Measurements from ENCODE around the gene LIMA1.

The LIMA1 gene

GRCh38 chr12:50240096-50240791, 43.1 kb downstream of the LIMA1 start:
- Histone ChIP-seq H3K9me3 (ENCODE audit: control insufficient read depth, low read length) (no peaks in the 10 kb centered on the region), H3K27ac (ENCODE audit: insufficient read depth, low read length, poor library complexity, severe bottlenecking) (no peak overlapping the region), H3K4me1 (ENCODE audit: control insufficient read depth, insufficient read depth, low read length, poor library complexity, severe bottlenecking) (no peaks in the 10 kb centered on the region), H3K27me3 (replicated peaks; ENCODE audit: control insufficient read depth, insufficient read depth, low read length, poor library complexity, severe bottlenecking) (no peaks in the 10 kb centered on the region), H3K4me3 (ENCODE audit: insufficient read depth, low read depth, low read length, poor library complexity, severe bottlenecking) (no peak overlapping the region), H3K36me3 (ENCODE audit: control insufficient read depth, insufficient read depth, low read length) (no peaks in the 10 kb centered on the region)
- no peak for DNase-seq

DNA sequence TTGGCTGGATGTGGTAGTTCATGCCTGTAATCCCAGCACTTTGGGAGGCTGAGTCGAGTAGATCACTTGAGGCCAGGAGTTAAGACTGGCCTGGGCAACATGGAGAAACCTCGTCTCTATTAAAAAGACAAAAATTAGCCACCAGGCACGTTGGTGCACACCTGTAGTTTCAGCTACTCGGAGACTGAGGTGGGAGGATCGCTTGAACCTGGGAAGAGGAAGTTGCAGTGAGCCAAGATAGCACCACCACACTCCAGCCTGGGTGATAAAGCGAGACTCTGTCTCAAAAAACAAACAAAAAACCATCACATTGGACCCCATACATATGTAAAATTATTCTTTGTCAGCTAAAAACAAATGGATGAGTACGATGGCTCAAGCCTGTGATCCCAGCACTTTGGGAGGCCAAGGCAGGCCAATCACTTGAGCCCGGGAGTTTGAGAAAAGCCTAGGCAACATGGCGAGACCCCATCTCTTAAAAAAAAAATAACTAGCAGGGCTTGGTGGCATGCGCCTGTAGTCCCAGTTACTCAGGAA, 43.9 kb downstream of the LIMA1 start:
- no peak for DNase-seq
- no peak overlapping the region for H3K27ac ChIP-seq (ENCODE audit: insufficient read depth, low read length, poor library complexity, severe bottlenecking)
- no peaks in the 10 kb centered on the region for H3K9me3 ChIP-seq (ENCODE audit: control insufficient read depth, low read length)
- no peaks in the 10 kb centered on the region for H3K4me1 ChIP-seq (ENCODE audit: control insufficient read depth, insufficient read depth, low read length, poor library complexity, severe bottlenecking)
- no peaks in the 10 kb centered on the region for H3K36me3 ChIP-seq (ENCODE audit: control insufficient read depth, insufficient read depth, low read length)
- H3K4me3 ChIP-seq (ENCODE audit: insufficient read depth, low read depth, low read length, poor library complexity, severe bottlenecking) = no peak overlapping the region
- H3K27me3 ChIP-seq (replicated peaks; ENCODE audit: control insufficient read depth, insufficient read depth, low read length, poor library complexity, severe bottlenecking) = no peaks in the 10 kb centered on the region

DNA sequence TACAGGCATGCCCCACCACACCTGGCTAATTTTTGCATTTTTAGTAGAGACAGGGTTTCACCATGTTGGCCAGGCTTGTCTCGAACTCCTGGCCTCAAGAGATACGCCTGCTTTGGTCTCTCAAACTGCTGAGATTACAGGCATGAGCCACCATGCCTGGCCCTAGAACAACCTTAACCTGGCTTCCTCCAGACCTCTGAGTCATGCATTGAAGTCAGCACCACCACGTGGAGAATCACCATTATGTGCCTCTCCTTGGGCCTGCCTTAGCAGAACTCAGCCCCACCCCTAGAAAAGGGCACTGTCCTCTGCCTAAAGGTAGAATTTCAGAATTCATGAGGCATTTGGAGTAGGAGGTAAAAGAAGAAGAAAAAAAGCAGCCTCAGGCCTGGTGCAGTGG, 49.0 kb downstream of the LIMA1 start:
- H3K4me3 ChIP-seq (ENCODE audit: insufficient read depth, low read depth, low read length, poor library complexity, severe bottlenecking) = no peak overlapping the region
- H3K27ac ChIP-seq (ENCODE audit: insufficient read depth, low read length, poor library complexity, severe bottlenecking) = no peak overlapping the region
- H3K4me1 ChIP-seq (ENCODE audit: control insufficient read depth, insufficient read depth, low read length, poor library complexity, severe bottlenecking) = no peaks in the 10 kb centered on the region
- no peaks in the 10 kb centered on the region for H3K9me3 ChIP-seq (ENCODE audit: control insufficient read depth, low read length)
- H3K27me3 ChIP-seq (replicated peaks; ENCODE audit: control insufficient read depth, insufficient read depth, low read length, poor library complexity, severe bottlenecking) = no peaks in the 10 kb centered on the region
- no peaks in the 10 kb centered on the region for H3K36me3 ChIP-seq (ENCODE audit: control insufficient read depth, insufficient read depth, low read length)
- no peak for DNase-seq

- Histone ChIP-seq H3K36me3 (ENCODE audit: control insufficient read depth, insufficient read depth, low read length) (no peaks in the 10 kb centered on the region), H3K27me3 (replicated peaks; ENCODE audit: control insufficient read depth, insufficient read depth, low read length, poor library complexity, severe bottlenecking) (no peaks in the 10 kb centered on the region), H3K4me3 (ENCODE audit: insufficient read depth, low read depth, low read length, poor library complexity, severe bottlenecking) (no peak overlapping the region), H3K4me1 (ENCODE audit: control insufficient read depth, insufficient read depth, low read length, poor library complexity, severe bottlenecking) (no peaks in the 10 kb centered on the region), H3K9me3 (ENCODE audit: control insufficient read depth, low read length) (no peaks in the 10 kb centered on the region), H3K27ac (ENCODE audit: insufficient read depth, low read length, poor library complexity, severe bottlenecking) (no peak overlapping the region)
- no peak for DNase-seq
Observed at GRCh38 chr12:50232771-50233209, 50.5 kb downstream of the LIMA1 start.

DNA sequence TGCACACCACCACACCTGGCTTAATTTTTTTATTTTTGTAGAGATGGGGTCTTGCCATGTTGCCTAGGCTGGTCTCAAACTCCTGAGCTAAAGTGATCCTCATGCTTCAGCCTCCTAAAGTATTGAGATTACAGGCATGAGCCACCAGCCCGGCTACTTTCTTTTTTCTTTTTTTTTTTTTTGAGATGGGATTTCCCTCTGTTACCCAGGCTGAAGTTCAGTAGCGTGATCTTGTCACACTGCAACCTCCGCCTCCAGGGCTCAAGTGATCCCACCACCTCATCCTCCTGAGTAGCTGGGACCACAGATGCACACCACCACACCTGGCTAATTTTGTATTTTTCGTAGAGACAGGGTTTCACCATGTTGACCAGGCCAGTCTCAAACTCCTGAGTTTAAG, 51.1 kb downstream of the LIMA1 start:
- H3K4me3 ChIP-seq (ENCODE audit: insufficient read depth, low read depth, low read length, poor library complexity, severe bottlenecking) = no peak overlapping the region
- no peaks in the 10 kb centered on the region for H3K9me3 ChIP-seq (ENCODE audit: control insufficient read depth, low read length)
- no peak overlapping the region for H3K27ac ChIP-seq (ENCODE audit: insufficient read depth, low read length, poor library complexity, severe bottlenecking)
- H3K4me1 ChIP-seq (ENCODE audit: control insufficient read depth, insufficient read depth, low read length, poor library complexity, severe bottlenecking) = no peaks in the 10 kb centered on the region
- no peak for DNase-seq
- H3K36me3 ChIP-seq (ENCODE audit: control insufficient read depth, insufficient read depth, low read length) = no peaks in the 10 kb centered on the region
- H3K27me3 ChIP-seq (replicated peaks; ENCODE audit: control insufficient read depth, insufficient read depth, low read length, poor library complexity, severe bottlenecking) = no peaks in the 10 kb centered on the region

GRCh38 chr12:50231346-50231745, 52.0 kb downstream of the LIMA1 start:
- Histone ChIP-seq H3K4me1 (ENCODE audit: control insufficient read depth, insufficient read depth, low read length, poor library complexity, severe bottlenecking) (no peaks in the 10 kb centered on the region), H3K36me3 (ENCODE audit: control insufficient read depth, insufficient read depth, low read length) (no peaks in the 10 kb centered on the region), H3K9me3 (ENCODE audit: control insufficient read depth, low read length) (no peaks in the 10 kb centered on the region), H3K4me3 (ENCODE audit: insufficient read depth, low read depth, low read length, poor library complexity, severe bottlenecking) (no peak overlapping the region), H3K27me3 (replicated peaks; ENCODE audit: control insufficient read depth, insufficient read depth, low read length, poor library complexity, severe bottlenecking) (no peaks in the 10 kb centered on the region), H3K27ac (ENCODE audit: insufficient read depth, low read length, poor library complexity, severe bottlenecking) (no peak overlapping the region)
- DNase-seq = no peak

DNA sequence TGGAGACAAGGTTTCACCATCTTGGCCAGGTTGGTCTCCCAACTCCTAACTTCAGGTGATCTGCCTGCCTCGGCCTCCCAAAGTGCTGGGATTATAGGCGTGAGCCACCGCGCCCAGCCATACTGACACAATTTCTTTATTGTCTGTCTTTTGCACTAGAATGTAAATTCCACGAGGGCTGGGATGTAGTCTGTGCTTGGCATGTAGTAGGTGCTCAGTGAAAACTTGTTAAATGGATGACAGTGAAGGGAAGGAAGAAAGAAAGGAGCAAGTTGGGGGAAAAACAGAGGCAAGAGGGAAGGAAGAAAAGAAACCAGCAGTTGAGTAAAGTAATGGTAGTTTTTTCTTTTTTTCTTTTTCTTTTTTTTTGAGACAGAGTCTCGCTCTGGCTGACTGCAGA, 53.1 kb downstream of the LIMA1 start:
- Histone ChIP-seq H3K4me1 (ENCODE audit: control insufficient read depth, insufficient read depth, low read length, poor library complexity, severe bottlenecking) (no peaks in the 10 kb centered on the region), H3K36me3 (ENCODE audit: control insufficient read depth, insufficient read depth, low read length) (no peaks in the 10 kb centered on the region), H3K4me3 (ENCODE audit: insufficient read depth, low read depth, low read length, poor library complexity, severe bottlenecking) (no peak overlapping the region), H3K27ac (ENCODE audit: insufficient read depth, low read length, poor library complexity, severe bottlenecking) (no peak overlapping the region), H3K27me3 (replicated peaks; ENCODE audit: control insufficient read depth, insufficient read depth, low read length, poor library complexity, severe bottlenecking) (no peaks in the 10 kb centered on the region), H3K9me3 (ENCODE audit: control insufficient read depth, low read length) (no peaks in the 10 kb centered on the region)
- no peak for DNase-seq

DNA sequence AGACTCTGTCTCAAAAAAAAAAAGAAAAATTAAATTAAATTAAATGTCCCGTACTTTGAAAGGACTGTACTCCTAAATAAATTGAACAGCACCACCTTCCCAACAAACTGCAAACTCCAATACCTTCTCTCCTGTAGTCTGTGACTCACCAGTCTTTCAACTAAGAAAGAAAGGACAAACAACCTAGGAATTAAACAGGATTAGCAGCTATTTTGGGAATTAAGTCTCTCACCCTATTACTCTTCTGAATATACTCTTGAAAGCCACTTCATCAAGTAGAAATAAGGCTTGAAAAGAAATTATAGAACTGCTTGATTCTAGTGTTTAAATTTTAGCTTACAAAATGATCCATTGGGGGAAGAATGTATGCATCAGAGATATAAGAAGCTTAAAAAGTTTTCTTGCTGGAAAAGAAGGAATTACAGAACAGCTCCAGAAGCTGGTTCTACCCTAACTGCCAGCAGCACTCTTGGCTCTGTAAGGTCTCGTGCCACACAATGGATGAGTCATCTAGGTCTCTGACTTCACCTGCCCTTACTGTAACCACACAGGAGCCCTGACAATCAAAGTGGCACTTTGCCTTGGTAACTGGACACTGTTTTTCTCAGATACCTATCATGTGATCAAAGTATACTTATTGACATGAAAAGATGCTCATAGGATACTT, 59.2 kb downstream of the LIMA1 start:
- DNase-seq = peak; percentile 8 to 39 (median 16)
- Histone ChIP-seq H3K9me3 (ENCODE audit: control insufficient read depth, low read length) (no peaks in the 10 kb centered on the region), H3K4me1 (ENCODE audit: control insufficient read depth, insufficient read depth, low read length, poor library complexity, severe bottlenecking) (peaks cover 16% of the 10 kb centered on the region), H3K27me3 (replicated peaks; ENCODE audit: control insufficient read depth, insufficient read depth, low read length, poor library complexity, severe bottlenecking) (no peaks in the 10 kb centered on the region), H3K27ac (ENCODE audit: insufficient read depth, low read length, poor library complexity, severe bottlenecking) (peak overlapping the region; percentile 26), H3K4me3 (ENCODE audit: insufficient read depth, low read depth, low read length, poor library complexity, severe bottlenecking) (no peak overlapping the region), H3K36me3 (ENCODE audit: control insufficient read depth, insufficient read depth, low read length) (no peaks in the 10 kb centered on the region)

GRCh38 chr12:50222275-50222783, 61.0 kb downstream of the LIMA1 start:
- peak in 1 of 3 donors; percentile 17 for DNase-seq
- Histone ChIP-seq H3K9me3 (ENCODE audit: control insufficient read depth, low read length) (no peaks in the 10 kb centered on the region), H3K27ac (ENCODE audit: insufficient read depth, low read length, poor library complexity, severe bottlenecking) (peak overlapping the region; percentile 65), H3K4me3 (ENCODE audit: insufficient read depth, low read depth, low read length, poor library complexity, severe bottlenecking) (peak overlapping the region; percentile 61), H3K36me3 (ENCODE audit: control insufficient read depth, insufficient read depth, low read length) (no peaks in the 10 kb centered on the region), H3K27me3 (replicated peaks; ENCODE audit: control insufficient read depth, insufficient read depth, low read length, poor library complexity, severe bottlenecking) (no peaks in the 10 kb centered on the region), H3K4me1 (ENCODE audit: control insufficient read depth, insufficient read depth, low read length, poor library complexity, severe bottlenecking) (peaks cover 16% of the 10 kb centered on the region)
